Spleen (tissue), 11 donors: ENCODE data around the gene SKIC3. TPM values are rescaled to one million over a fixed set of nuclear protein-coding genes. Genes with fewer than 3 reads are reported as not detected.

ENCODE experiments used
- DNase-seq: peaks from one replicate; pipeline ENCODE4 v3.0.0-alpha.2; 2020
- H3K27ac ChIP-seq, 8 donors: fragments of 200-600 bp; sonication (generic) in 7 of 8; 1 replicate in 4 of 8; 2 replicates in 4 of 8; pipeline versions ENCODE4 v1.5.0 to v1.8.0; 2016 to 2021; ENCODE audit warnings: inconsistent platforms in 4 of 8, mild to moderate bottlenecking in 4 of 8, moderate library complexity in 1 of 8
- H3K27me3 ChIP-seq, 7 donors: fragments of 200-600 bp; sonication (generic) in 6 of 7; replicated peaks in 1 of 7; 1 replicate in 4 of 7; 2 replicates in 3 of 7; pipeline versions ENCODE4 v1.5.0 to v1.8.0; 2016 to 2021; ENCODE audit warnings: inconsistent platforms in 3 of 7, mild to moderate bottlenecking in 1 of 7
- H3K36me3 ChIP-seq, 6 donors: fragments of 200-600 bp; sonication (generic) in 5 of 6; 1 replicate in 4 of 6; 2 replicates in 2 of 6; pipeline versions ENCODE4 v1.5.0 to v1.8.0; 2016 to 2021; ENCODE audit warnings: inconsistent platforms in 2 of 6
- H3K4me1 ChIP-seq, 6 donors: fragments of 200-600 bp; sonication (generic) in 5 of 6; 1 replicate in 3 of 6; 2 replicates in 3 of 6; pipeline versions ENCODE4 v1.5.0 to v1.8.0; 2016 to 2021; ENCODE audit warnings: inconsistent platforms in 3 of 6
- H3K4me3 ChIP-seq, 8 donors: fragments of 200-600 bp; sonication (generic) in 7 of 8; 1 replicate in 4 of 8; 2 replicates in 4 of 8; pipeline versions ENCODE4 v1.5.0 to v1.8.0; 2016 to 2021; ENCODE audit warnings: inconsistent platforms in 4 of 8, mild to moderate bottlenecking in 4 of 8, moderate library complexity in 2 of 8
- H3K9me3 ChIP-seq, 8 donors: fragments of 200-600 bp; sonication (generic) in 7 of 8; 1 replicate in 4 of 8; 2 replicates in 4 of 8; pipeline versions ENCODE4 v1.5.0 to v1.8.0; 2016 to 2021; ENCODE audit warnings: inconsistent platforms in 4 of 8
- POLR2A ChIP-seq, 3 donors: fragments of 450-650 bp; IDR thresholded peaks; one replicate each; pipeline ENCODE4 v1.5.1; 2017; ENCODE audit warnings: antibody characterized with exemption in 3 of 3, mild to moderate bottlenecking in 1 of 3
- POLR2AphosphoS5 ChIP-seq, 3 donors: sonication (generic); formaldehyde crosslinking; IDR thresholded peaks; one replicate each; pipeline ENCODE4 v1.5.1; 2017; ENCODE audit warnings: antibody characterized with exemption in 3 of 3
- WGBS, 5 donors: extraction: QIAGEN DNeasy Blood & Tissue Kit in 3 of 5; methylation state at CpG; one replicate each; pipeline versions ENCODE4 v1.1.5 to v1.1.7; 2013 to 2018; 5-methylcytosine and 5-hydroxymethylcytosine counted together
- intact Hi-C: fragments of 100-400 bp; cut with DNase I; formaldehyde crosslinking; loops from one replicate; pipeline ENCODE4 v1.15.0; 2023; ENCODE audit warnings: low total_unique reads
- polyA plus RNA-seq, 3 donors: library from polyadenylated mRNA; stranded (reverse); fragments of 200-250 nt; gene quantifications; one replicate each; pipeline ENCODE4 v1.2.1, GENCODE V29; 2013
- total RNA-seq, 7 donors: library from RNA; depleted of rRNA in 3 of 7; stranded (reverse); fragments of >200 nt in 3 of 7; fragmentation: NEBNext Ultra II Directional in 4 of 7; extraction: Animal tissue kit (Norgen Biotek cat#: 25700) in 4 of 7; gene quantifications; one replicate each; pipeline versions ENCODE4 v1.1.0 to v1.2.1, GENCODE V29; 2016 to 2021
- TF ChIP-seq, protein P1 (sequence below), 11 experiments: fragments of 200-600 bp in 7 of 11; fragments of 450-650 bp in 4 of 11; sonication (generic) in 4 of 11; IDR thresholded peaks in 8 of 11; conservative IDR thresholded peaks in 3 of 11; 1 replicate in 7 of 11; 2 replicates in 4 of 11; pipeline versions ENCODE4 v1.4.0 to v1.8.0; 2016 to 2021; ENCODE audit warnings: antibody characterized with exemption in 11 of 11, inconsistent platforms in 4 of 11, mild to moderate bottlenecking in 1 of 11
- donor health status: healthy with polysubstance abuse.
- donor health status: DM: no; HTN: no; CAD: no; lungs with moderate emphysema.
- donor health status: DM: no; HTN: no; CAD: no.
- donor health status: Bipolar disorder and iron deficiency.
- donor health status: healthy.
- donor health status: DM: no; HTN: no; CAD: no.
- donor health status: DM: yes; HTN: yes; CAD: no.

Gene SKIC3
- total and polyA plus RNA-seq, 10 donors: 18.6 to 92.0 (median 64.6) TPM

DNA sequence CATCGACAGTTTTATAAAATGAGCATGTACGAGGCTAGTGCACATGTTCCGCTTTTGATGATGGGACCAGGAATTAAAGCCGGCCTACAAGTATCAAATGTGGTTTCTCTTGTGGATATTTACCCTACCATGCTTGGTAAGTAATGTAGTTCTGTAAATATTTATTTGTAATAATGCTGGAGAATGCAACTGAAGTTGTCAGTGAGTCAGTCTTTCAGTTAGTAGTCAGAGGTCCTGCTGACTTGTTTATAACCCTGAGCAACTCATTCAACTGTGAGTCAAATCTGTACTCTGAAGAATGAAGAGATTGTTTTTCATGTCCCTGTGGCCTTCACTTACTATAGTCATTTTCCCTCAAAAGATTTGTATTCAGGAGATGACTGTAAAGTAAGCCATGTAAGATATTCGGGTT lies 36.7 kb upstream of the SKIC3 start:
- no peak for DNase-seq
- Histone ChIP-seq H3K4me1 (peaks cover 0 to 8% (median 0%) of the 10 kb centered on the region in 6 donors), H3K4me3 (no peak overlapping the region), H3K27ac (no peak overlapping the region), H3K27me3 (no peaks in the 10 kb centered on the region), H3K36me3 (peaks cover 0 to 13% (median 0%) of the 10 kb centered on the region in 6 donors), H3K9me3 (no peaks in the 10 kb centered on the region)
- TF ChIP-seq, protein P1, sequence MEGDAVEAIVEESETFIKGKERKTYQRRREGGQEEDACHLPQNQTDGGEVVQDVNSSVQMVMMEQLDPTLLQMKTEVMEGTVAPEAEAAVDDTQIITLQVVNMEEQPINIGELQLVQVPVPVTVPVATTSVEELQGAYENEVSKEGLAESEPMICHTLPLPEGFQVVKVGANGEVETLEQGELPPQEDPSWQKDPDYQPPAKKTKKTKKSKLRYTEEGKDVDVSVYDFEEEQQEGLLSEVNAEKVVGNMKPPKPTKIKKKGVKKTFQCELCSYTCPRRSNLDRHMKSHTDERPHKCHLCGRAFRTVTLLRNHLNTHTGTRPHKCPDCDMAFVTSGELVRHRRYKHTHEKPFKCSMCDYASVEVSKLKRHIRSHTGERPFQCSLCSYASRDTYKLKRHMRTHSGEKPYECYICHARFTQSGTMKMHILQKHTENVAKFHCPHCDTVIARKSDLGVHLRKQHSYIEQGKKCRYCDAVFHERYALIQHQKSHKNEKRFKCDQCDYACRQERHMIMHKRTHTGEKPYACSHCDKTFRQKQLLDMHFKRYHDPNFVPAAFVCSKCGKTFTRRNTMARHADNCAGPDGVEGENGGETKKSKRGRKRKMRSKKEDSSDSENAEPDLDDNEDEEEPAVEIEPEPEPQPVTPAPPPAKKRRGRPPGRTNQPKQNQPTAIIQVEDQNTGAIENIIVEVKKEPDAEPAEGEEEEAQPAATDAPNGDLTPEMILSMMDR (IDR thresholded peaks at IDR 0.05 in 8 of 11, conservative IDR thresholded peaks at IDR 0.05 in 3 of 11): no peak
- TF ChIP-seq POLR2A (IDR thresholded peaks at IDR 0.05) (no peak), POLR2AphosphoS5 (IDR thresholded peaks at IDR 0.05) (no peak)
- intact Hi-C loops: no loop called here
- WGBS, 5 donors: 90 to 96% (median 93%) methylated on average over 5 of the region's 5 CpGs

DNA sequence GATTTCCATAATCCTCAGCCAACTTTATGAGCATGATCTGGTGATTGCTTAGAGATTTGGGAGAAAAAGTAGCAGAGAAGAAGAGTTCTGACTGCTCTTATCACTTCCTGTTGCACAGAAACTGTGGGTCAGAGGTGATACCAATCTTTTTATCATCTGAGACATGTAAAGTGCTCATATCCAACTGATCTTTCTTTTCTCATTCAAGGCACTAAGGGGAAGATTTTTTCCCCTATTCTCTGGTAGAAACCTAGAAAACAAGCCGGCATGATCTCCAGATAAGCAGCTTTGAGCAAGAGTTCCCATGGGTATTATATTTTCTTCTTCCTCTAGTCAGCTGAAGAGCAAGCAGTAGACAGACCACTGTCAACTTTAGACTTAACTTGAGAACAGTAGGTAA lies 36.1 kb upstream of the SKIC3 start:
- 50 to 84% (median 73%) methylated on average over 1 of the region's 1 CpG for WGBS, 5 donors
- peaks cover 0 to 8% (median 0%) of the 10 kb centered on the region in 6 donors for H3K4me1 ChIP-seq
- intact Hi-C loops: no loop called here
- no peaks in the 10 kb centered on the region for H3K9me3 ChIP-seq
- H3K36me3 ChIP-seq: peaks cover 0 to 13% (median 0%) of the 10 kb centered on the region in 6 donors
- no peaks in the 10 kb centered on the region for H3K27me3 ChIP-seq
- no peak overlapping the region for H3K4me3 ChIP-seq
- DNase-seq: no peak
- TF ChIP-seq POLR2AphosphoS5 (IDR thresholded peaks at IDR 0.05): no peak
- no peak for TF ChIP-seq POLR2A (IDR thresholded peaks at IDR 0.05)
- TF ChIP-seq, protein P1 (IDR thresholded peaks at IDR 0.05 in 8 of 11, conservative IDR thresholded peaks at IDR 0.05 in 3 of 11): no peak
- H3K27ac ChIP-seq: no peak overlapping the region

DNA sequence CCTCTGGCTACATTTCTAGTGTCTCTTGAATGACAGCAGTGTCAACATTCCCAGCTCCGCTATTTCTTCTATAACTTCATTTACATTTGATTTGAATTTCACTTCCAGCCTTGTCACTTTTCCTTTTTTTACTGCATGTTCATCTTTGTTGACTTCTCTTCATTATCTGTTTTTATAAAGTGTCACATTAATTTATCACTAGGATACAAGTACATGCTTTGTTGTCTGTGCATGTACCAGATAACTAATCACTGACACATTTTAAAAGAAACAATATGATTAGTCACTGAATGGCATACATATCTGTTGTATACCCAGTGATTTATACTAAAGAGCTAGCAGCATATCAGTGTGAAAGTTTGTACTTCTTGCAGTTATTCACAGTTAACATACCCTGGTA lies 29.2 kb upstream of the SKIC3 start:
- 96 to 100% (median 98%) methylated on average over 1 of the region's 1 CpG for WGBS, 5 donors
- Histone ChIP-seq H3K4me1 (no peaks in the 10 kb centered on the region), H3K27me3 (no peaks in the 10 kb centered on the region), H3K36me3 (peaks cover 0 to 15% (median 0%) of the 10 kb centered on the region in 6 donors), H3K27ac (no peak overlapping the region), H3K9me3 (no peaks in the 10 kb centered on the region), H3K4me3 (no peak overlapping the region)
- DNase-seq: no peak
- TF ChIP-seq POLR2AphosphoS5 (IDR thresholded peaks at IDR 0.05) (no peak), POLR2A (IDR thresholded peaks at IDR 0.05) (no peak)
- TF ChIP-seq, protein P1 (IDR thresholded peaks at IDR 0.05 in 8 of 11, conservative IDR thresholded peaks at IDR 0.05 in 3 of 11): no peak
- intact Hi-C loops: no loop called here

DNA sequence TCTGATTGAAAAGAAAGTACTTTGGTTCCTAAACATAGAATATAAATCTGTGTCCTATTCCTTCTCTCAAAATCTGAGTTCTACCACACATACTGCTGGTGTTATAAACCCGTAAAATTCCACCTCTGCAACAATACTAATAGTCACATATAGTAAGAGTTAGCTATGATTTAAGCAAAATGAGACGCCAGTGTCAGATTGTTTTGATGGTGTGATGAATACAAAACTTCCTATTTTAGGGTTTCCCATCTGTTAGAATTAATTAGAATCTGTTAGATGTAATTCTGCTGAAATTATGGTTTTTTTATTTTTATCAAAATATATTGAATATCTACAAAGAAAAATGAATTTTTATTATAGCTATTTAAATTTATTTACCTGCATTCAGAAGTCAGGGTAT lies 26.8 kb upstream of the SKIC3 start:
- no peaks in the 10 kb centered on the region for H3K27me3 ChIP-seq
- WGBS, 5 donors: 91 to 99% (median 96%) methylated on average over 2 of the region's 2 CpGs
- DNase-seq: no peak
- no peaks in the 10 kb centered on the region for H3K4me1 ChIP-seq
- no peak overlapping the region for H3K4me3 ChIP-seq
- no peak overlapping the region for H3K27ac ChIP-seq
- TF ChIP-seq POLR2AphosphoS5 (IDR thresholded peaks at IDR 0.05) (no peak), POLR2A (IDR thresholded peaks at IDR 0.05) (no peak)
- TF ChIP-seq, protein P1 (IDR thresholded peaks at IDR 0.05 in 8 of 11, conservative IDR thresholded peaks at IDR 0.05 in 3 of 11): no peak
- intact Hi-C loops: no loop called here
- H3K36me3 ChIP-seq: peaks cover 0 to 18% (median 0%) of the 10 kb centered on the region in 6 donors
- no peaks in the 10 kb centered on the region for H3K9me3 ChIP-seq
